RCC 7860 (cell line): ENCODE measurements around the gene TNFRSF19.

Source experiments
- DNase-seq: peaks from one replicate; pipeline ENCODE4 v3.0.0-alpha.2; 2015; ENCODE audit warnings: low spot score
- FAIRE-seq: peaks from 2 replicates; lab custom pipeline; 2012; peaks lifted over from hg19 to GRCh38; lab: Jason Lieb, UNC

Gene TNFRSF19

DNA sequence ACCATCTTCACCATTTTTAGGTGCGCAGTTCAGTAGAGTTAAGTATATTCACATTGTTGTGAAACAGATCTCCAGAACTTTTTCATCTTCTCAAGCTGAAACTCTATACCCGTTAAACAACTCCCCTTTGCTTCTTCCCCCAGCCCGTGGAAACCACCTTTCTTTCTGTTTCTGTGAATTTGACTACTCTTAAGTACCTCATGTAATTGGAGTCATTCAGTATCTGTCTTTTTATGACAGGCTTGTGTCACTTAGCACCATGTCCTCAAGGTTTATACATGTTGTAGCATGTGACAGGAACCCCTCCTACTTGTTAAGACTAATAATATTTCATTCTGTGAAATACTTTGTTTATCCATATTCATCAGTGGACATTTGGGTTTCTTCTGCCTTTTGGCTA lies 52.8 kb downstream of the TNFRSF19 start:
- FAIRE-seq (no peak), DNase-seq (no peak)

DNA sequence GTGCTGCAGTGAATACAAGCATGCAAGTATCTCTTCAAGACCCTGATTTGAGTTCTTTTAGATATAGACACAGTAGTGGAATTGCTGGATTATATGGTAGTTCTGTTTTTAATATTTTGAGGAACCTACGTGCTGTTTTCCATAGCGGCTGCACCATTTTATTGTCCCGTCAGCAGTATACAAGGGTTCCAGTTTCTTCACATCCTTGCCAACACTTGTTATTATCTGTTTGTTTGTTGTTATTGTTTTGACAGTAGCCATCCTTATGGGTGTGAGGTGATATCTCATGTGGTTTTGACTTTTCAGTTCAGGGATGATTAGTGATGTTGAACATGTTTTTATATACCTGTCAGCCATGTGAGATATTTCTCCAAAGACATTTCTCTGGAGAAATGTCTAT lies 53.2 kb downstream of the TNFRSF19 start:
- DNase-seq (no peak), FAIRE-seq (no peak)

DNA sequence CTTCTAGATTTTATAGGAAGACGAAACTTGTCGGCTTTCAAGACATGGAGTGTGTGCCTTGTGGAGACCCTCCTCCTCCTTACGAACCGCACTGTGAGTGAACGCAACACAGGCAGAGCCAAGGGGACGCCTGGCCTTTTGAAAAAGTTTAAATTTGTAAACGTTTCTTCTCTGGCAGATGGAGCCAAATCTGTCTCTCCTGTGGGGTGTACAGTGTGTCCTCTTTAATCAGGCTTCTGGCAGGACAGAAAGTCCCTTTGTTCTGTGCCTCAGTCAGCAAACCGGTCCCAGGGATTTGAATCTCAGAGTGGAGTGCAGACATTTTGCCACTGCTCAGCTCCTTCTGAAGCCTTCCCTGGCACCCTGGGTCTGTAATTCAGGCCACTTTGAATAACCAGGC lies 56.5 kb downstream of the TNFRSF19 start:
- no peak for DNase-seq
- no peak for FAIRE-seq

DNA sequence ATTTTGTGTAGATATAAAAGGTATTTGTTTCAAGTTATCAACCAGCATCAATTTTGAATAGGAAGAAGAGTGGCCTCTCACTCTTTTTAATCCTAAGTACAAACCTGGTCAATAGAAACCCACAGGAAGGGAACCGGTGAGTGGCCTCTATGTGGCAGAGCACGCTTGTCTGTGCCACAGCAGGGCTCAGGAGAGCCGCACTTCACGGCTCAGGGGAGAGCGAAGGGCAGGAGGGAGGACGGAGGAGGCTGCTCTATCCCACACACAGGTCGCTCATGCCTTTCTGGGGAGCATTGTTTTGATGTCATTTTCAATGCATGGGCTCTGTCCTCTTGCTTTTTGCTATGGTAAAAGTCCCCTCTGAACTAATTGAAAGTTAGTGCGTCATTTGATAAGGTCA lies 57.2 kb downstream of the TNFRSF19 start:
- DNase-seq: no peak
- FAIRE-seq: no peak

DNA sequence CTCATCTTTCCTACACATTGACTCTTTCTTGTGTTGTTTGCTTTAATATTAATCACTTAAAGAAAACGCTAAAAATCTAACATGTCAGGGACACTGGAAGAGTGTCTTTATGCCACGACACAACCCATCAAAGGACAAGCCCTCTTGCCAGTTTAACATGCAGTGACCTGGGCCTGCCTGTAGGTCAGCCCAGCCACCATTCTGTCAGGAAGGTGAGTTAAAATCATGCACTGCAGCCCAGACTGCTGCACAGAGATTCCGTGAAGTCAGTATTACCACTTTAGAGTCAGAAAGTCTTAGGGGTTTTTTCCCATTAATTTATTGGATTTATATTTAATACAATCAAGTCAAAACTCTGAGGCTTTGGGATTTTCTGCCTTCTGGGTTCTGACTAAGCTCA lies 58.0 kb downstream of the TNFRSF19 start:
- no peak for FAIRE-seq
- DNase-seq: no peak

DNA sequence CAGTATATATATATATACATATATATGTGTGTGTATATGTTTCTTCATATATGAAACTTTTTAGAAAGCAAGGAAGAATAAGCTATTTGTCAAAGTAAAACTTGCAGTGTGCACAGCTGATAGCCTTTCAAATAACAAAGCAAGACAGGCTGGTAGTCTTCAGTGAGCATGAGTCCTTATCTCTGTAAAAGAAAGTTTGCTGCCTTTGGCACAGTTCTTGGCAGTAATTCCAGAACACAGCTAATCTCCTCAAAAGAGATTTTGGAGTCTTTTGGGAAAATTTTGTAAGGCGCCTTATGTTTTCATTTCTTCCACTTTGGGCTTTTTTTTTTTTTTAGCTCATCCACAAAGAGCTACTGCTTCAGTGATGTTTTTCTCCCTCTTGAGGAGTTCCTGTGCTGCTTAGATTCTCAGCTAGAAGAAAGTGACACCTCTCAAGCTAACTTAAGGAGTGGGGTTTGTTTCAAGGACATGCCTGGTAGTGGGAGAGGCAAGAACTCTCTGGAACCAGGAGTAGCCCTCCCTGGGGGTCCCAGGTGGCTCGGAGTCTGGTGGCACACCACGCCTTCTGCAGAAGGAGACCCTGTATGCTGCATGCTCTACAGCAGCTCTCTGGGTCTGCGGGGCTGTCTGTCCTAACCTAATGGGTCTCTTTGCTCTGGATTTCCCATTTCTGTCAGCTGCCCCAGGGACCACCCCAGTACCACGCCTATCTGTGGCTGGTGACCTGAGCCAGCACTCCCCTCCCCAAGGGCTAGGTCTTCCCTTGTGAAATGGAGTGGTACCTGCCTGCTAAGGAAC lies 58.8 kb downstream of the TNFRSF19 start:
- no peak for DNase-seq
- FAIRE-seq: no peak

DNA sequence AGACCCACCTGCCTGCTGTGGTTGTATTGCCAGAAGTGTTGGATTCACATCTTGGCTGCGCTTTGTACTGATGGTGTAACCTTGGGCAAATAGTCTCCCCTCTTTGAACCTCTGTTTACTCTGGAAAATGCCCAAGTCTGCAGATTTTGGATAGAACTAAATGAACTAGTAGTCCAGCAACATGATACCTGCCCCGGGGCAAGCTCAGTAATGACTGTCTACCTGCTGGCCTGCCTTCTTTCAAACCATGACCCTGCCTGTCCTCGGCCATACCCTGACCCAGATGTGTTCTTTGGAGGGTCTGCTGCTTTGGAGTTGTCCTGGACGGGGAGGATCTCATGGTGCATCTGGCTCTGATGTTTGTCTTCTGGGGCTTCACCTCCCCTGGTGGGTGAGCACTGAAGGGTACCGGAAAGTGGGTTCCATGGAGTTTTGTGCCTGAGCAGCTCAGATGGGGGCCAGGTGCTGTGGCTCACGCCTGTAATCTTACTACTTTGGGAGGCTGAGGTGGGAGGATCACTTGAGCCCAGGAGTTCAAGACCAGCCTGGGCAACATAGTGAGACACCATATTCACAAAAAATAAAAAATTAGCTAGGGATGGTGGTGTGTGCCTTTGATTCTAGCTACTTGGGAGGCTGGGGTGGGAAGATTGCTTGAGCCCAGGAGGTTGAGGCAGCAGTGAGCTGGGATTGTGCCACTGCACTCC lies 59.5 kb downstream of the TNFRSF19 start:
- FAIRE-seq (no peak), DNase-seq (no peak)

DNA sequence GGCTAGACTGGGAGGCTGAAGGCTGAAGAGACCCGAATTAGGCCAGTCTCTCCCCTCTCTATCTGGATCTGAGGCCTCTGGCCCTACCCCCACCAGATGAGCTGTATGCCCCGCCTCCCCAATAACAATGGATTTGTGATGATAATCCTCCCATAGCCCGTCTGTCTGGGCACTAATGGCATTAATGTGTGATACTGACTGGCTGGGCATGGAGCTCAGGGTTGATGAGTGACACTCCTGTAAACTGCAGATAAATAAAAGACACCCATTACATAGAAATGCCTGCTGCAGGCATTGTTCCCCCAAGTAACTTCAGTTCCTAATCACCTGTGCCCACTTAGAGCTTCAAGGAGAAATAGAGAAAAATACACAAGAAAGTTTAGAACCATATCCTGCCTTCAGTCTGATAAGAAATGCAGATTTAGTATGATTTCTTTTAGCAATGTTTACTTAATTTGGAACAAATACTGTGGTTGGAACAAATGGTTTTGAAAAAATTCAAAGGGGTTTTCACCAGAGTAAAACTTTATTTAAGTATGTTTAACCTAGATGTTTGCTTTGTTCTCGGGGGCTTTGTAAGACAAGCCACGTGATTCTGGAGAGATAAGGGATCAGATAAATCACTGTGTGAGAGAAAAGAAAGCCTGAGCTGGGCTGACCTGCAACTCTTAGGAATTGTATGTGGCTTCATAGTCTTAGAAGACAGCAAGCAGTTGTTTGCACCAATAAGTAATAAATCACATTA lies 60.3 kb downstream of the TNFRSF19 start:
- DNase-seq: no peak
- no peak for FAIRE-seq

DNA sequence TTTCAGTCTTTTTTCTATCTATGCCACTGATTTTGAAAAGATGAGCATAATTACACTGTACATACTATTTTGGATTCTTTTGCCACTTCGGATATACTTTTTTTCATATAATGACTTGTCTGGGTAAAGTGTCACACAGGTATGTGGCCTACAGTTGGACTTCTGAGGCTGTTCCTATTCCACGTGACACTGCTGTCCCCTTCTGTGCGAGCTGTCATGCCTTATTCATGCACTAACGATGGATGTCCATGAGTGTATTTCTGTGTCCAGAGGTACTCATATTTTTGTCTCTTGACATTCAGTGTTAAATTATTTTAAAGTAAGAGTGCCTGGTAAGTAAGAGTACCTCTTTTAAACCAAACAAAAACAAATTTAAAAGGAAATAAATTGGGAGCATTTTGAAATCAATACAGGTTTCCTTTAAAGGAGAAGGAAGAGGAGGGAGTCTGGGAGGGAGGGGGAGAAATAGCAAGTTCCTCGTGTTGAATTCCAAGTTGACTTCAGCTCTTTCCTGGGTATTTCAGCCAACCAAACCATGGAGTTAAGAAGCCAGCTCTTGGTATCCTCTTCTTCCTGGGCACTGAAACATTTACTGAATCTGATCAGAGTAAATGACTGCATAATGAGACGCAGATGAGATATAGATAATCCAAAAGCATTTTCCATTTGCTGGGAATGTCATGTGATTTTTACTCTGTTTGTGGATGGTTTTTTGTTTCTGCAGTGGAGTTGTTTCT lies 61.3 kb downstream of the TNFRSF19 start:
- no peak for FAIRE-seq
- DNase-seq: no peak

DNA sequence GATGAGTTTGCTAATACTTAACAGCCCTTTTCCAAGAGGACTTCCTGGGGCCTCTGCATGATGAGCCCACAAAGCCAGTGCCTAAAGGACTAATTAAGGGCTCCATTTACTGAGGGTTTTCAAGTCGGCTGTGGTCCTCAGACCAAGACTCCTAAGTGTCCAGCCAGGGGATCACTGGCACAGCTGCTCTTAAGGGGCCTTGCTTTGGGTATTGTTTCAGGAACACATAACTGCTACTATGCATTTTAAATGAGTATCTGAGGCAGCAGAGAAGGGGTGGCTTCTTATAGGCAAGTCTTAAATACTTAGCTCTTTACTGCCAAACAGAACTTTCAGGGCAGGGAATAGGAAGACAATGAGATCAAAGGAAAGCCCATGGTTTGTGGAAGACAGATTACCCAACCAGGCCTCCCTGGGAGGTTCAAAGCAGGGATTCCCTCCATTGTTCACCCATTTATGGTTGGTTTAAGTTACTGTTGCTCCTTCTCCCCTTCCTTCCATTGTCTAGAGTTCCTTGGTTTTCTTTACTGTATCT lies 61.9 kb downstream of the TNFRSF19 start:
- FAIRE-seq (no peak), DNase-seq (no peak)

DNA sequence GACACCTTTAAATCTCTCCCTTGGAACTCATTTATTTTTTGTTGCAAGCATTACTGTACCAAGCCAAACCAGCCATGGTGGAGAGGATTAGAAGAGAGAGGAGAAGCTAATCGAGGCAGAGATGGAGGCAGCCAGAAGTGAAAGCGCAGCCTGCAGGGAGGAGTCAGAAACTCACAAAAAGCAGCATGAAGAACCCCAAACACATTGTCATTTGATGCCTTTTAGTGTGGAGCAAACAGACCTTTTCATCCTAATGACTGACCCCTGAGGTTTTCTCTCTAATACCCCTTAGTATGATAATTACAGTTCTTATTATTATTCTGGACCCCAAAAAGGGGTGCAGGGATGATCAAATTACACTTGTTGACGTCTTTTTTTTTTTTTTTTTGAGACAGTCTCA lies 62.5 kb downstream of the TNFRSF19 start:
- no peak for FAIRE-seq
- no peak for DNase-seq

DNA sequence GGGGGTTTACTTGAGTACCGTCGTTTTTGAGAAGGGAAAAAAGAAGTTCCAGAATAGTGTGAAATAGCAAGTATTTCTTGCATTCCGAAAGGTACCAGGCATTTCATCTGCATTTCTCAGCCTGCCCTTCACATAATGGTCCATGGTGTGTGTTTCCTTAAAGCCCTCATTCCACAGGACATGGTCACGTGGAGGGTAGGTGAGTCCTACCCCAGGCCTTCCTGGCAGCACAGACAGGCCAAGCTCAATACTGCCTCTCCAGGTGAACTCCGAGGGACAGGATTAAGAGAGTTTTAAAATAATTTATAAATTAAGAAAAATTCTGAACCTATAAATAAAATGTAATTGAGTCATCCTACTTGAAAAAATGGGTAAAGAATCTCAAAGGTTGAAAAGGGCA lies 64.7 kb downstream of the TNFRSF19 start:
- DNase-seq (no peak), FAIRE-seq (no peak)

DNA sequence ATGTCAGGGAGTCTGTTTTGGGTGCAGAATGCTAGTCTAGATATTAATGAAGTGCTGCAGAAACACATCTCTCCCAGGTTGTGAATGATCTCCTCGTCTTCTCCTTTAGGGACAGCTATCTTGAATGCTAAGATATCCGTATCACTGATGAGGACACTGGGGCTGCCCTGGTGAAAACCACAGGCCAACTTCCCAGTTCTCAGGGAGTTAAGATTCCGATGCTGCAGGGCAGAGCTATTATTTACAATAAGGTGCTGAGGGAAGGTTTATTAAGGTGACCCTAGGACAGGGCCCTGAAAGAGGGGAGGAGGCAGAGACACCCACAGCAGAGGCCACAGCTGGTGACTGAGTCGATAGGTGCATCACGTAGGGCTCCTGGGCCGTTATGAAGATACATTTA lies 66.1 kb downstream of the TNFRSF19 start:
- FAIRE-seq: no peak

DNA sequence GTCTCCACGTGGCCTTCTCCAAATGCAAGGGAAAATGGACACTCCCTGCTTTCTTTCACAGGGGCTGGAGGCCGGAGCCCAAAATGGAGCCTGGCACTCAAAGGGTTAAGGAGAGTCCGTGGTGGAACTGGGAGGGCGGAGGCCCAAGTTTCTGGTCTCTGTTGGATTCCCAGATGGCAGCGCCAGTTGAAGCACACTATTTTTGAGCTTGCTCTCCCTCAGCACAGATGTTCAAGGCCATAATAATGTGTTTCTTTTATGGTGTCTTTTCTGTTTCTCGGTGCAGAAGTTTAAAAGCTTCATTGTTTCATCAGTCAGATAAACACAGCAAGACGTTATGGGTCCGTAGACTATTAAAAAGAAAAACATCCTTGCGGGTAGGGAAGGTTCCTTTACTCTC lies 67.6 kb downstream of the TNFRSF19 start:
- DNase-seq (no peak), FAIRE-seq (no peak)

More for the DNA sequence above, 66.1 kb downstream of the TNFRSF19 start:
- DNase-seq: no peak

DNA sequence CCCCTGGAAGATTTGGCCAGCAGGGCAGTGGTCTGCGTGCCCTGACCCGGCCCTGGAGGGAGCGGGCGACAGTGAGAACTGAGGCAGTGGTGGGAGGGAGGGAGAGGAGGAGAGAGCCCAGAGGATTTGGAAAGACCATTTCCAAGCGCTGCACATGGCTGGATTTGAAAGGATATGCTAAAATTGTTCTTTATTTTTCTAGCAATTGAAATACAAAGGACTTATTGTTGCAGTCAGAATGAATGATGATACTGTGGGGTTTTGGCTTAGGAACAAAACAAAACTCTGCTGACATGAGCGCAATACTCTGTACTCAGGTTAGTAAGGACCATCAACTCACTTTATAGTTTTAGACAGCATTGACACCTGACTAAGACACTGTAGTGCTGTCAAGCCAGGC lies 69.5 kb downstream of the TNFRSF19 start:
- FAIRE-seq: no peak

DNA sequence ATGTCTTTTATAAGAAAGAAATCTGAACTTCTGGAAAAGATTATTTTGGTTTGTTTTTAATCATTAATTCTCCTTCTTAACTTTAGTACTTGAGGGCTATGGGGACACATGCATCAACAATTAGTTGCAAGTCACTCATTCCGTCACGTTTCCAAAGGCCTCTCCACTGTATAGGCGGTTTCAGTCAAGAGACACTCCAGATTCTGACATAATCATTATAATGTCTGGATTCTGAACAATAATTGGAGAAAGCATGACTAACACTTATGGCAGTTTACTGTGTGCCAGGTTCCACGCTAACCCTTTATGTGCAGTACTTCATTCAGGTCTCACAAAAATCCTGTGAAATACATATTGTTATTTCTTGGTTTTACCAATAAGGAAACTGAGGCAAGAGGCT lies 71.9 kb downstream of the TNFRSF19 start:
- DNase-seq (no peak), FAIRE-seq (no peak)

More for the DNA sequence above, 69.5 kb downstream of the TNFRSF19 start:
- DNase-seq: no peak

DNA sequence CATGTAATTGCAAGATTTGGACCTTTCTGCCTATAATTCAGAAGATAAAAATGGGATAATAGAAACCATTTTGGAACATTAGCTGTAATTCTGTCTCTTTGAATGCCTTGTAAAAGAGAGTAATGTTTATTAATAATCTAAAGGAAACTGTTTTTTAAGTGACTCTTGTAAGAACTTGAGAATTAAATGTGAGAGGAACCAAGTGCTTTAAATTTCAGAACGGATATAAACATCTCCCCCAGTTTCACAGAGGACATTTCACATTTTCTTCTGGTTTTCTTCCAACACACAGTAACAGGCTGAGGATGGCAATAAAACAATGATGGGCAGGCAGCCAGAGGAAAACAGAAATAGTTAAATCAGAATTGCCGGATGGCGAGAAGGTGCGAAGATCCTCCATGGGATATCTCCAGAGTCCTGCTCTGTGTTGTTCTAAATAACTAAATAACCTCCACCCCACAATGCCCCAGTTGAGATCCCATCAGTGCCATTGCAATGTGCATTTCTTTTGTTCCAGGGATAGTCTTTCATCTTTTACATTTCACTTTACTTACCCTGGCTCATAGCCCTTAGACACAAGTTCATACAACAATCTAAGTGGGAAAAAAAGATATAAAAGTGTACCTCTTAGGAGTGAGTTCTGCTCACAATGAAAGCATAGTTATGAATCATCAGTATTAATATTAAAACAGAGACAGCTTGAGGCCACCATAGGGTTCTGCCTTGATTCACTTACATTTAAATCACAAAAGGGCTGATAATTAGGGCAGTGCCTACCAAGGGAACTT lies 73.3 kb downstream of the TNFRSF19 start:
- no peak for FAIRE-seq
- DNase-seq: no peak

DNA sequence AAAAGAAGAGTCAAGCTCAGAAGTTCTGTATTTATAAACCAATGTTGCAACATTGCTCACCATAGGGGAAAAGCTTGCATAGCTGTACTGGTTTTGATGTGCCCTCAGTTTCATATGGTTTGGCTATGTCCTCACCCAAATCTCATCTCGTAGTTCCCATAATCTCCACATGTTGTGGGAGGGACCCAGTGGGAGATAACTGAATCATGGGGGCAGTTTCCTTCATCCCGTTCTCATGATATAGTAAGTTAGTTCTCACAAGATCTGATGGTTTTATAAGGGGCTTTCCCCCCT lies 73.9 kb downstream of the TNFRSF19 start:
- DNase-seq (no peak), FAIRE-seq (no peak)

DNA sequence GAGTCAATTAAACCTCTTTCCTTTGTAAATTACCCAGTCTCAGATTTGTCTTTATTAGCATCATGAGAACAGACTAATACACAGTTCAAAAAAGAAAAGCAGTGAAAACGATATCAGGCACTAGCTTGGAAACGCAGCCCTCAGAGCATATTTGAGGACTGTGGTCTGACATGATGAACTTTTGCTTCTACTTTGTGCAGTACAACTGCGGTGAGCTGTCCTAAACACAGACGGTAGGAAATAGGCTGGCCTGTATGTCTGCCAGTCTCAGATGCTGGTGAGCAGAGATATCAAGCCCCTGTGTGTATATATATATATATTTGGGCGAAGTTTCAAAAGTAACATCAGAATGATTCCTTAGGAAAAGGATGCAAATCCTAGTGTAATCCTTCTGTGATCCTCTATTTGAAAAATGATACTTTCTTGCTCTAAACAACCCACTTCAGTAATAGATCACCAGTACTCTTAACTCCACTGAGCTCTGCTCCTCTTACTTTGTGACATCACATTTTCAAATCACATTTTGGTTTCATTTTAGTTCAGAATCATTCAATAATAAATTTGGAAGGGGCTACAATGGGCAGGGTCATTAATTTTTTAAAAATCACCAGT lies 74.4 kb downstream of the TNFRSF19 start:
- FAIRE-seq: no peak
- no peak for DNase-seq

DNA sequence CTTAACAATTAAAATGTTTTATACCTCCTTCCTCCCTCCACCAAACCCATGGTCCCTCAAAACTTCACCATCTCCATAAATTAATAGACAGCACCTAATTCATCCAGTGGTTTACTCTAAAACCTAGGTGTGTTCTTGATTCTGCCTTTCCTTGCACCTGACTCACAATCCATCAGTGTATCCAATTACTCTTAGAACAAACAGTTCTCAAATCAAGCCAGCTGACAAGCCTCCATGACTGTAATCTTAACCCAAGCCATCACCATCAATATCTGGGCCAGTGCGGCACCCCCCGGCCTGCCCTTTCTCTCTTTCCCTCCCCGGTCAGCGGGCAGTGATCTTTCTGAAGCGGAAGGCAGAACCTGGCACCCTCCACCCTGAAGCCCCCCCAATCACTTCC lies 75.6 kb downstream of the TNFRSF19 start:
- DNase-seq (no peak), FAIRE-seq (no peak)
